Hepatocyte (in vitro differentiated cells): ENCODE measurements around the gene UVRAG.

Experiments used
- CTCF ChIP-seq: fragments of 200-600 bp; sonication (generic); IDR thresholded peaks from 2 replicates; pipeline ENCODE4 v1.5.1; 2016; ENCODE audit warnings: antibody characterized with exemption, mild to moderate bottlenecking; ENCODE audit not compliant: poor library complexity
- EZH2 ChIP-seq: fragments of 200-600 bp; sonication (generic); IDR thresholded peaks from 2 replicates; pipeline ENCODE4 v1.6.1; 2016; ENCODE audit warnings: antibody characterized with exemption, mild to moderate bottlenecking, borderline replicate concordance
- EZH2phosphoT487 ChIP-seq: fragments of 200-600 bp; sonication (generic); IDR thresholded peaks from one replicate; pipeline ENCODE4 v1.6.1; 2018; ENCODE audit warnings: antibody characterized with exemption, mild to moderate bottlenecking, low read depth, moderate library complexity; ENCODE audit not compliant: unreplicated experiment, severe bottlenecking

GRCh38 chr11:75931124-75931523 is 116.1 kb downstream of the UVRAG start:
- TF ChIP-seq EZH2 (no peak), CTCF (no peak), EZH2phosphoT487 (no peak)
